DOHH2 (cell line): ENCODE data around the gene EML1.

Experiments
- CTCF ChIP-seq: fragments of 200-600 bp; sonication (generic); IDR thresholded peaks from one replicate; pipeline ENCODE4 v1.5.1; 2014; ENCODE audit warnings: antibody characterized with exemption, mild to moderate bottlenecking, low read depth, low read length; ENCODE audit not compliant: poor library complexity, severe bottlenecking
- EZH2phosphoT487 ChIP-seq: fragments of 200-600 bp; sonication (generic); IDR thresholded peaks from 2 replicates; pipeline ENCODE4 v1.6.1; 2017; ENCODE audit warnings: borderline replicate concordance, mild to moderate bottlenecking, antibody characterized with exemption, low read length, moderate library complexity, mixed read lengths

GRCh38 chr14:99760817-99761216, 32.4 kb upstream of the EML1 start:
- TF ChIP-seq CTCF = no peak
- TF ChIP-seq EZH2phosphoT487 = no peak
